Measurements from ENCODE around the gene RAB7A. TPM values are rescaled to one million over a fixed set of nuclear protein-coding genes. Genes with fewer than 3 reads are reported as not detected.
A peak's percentile ranks its signal among the peaks of the same experiment; 100 is the strongest.

RAB7A gene
- total RNA-seq, 4 donors from 2014 or later, result 98.9 to 114 (median 110) TPM

- Histone ChIP-seq H3K36me3 (peaks cover 0 to 2% of the 10 kb centered on the region in 2 donors), H3K27me3 (no peaks in the 10 kb centered on the region), H3K4me1 (peaks cover 57 to 60% of the 10 kb centered on the region in 2 donors), H3K27ac (peak overlapping the region; percentile 56 to 79 (median 72)), H3K4me3 (replicated peaks in 1 of 3) (no peak overlapping the region), H3K9me3 (no peaks in the 10 kb centered on the region)
- DNase-seq, result peak; percentile 87 to 89
- intact Hi-C loops (cut with DNase I), result no loop called here
- TF ChIP-seq CTCF (IDR thresholded peaks at IDR 0.05) (no peak), POLR2A (IDR thresholded peaks at IDR 0.05) (peak in 1 of 2 donors; percentile 11)
- WGBS, 2 donors, result 23 to 57% methylated on average over 8 to 9 of the region's 9 CpGs
Observed at GRCh38 chr3:128807186-128807830, 81.3 kb downstream of the RAB7A start.

DNA sequence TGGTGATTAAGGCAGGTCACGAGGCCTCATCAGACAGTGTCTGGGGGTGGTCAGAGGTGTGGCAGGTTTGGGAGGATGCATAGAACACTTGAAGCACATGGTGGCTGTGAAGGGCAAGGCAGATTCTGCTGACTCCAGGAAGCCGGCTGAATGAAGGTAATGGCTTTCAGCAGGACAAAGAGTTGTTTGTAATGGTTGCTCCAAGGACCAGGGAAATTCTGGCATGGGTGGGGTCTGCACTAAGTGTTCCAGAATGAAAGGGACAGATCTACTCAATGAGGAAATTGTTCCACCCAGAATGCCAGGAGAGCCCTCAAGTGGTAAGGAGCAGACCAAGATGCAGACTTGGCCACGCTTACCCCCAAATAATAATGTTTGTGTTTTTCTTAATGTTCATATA is 82.7 kb downstream of the RAB7A start:
- no peaks in the 10 kb centered on the region for H3K9me3 ChIP-seq
- no peak overlapping the region for H3K4me3 ChIP-seq (replicated peaks in 1 of 3)
- peak overlapping the region in 2 of 3 donors; percentile 53 to 79 for H3K27ac ChIP-seq
- DNase-seq, result peak; percentile 20 to 53
- no peak for TF ChIP-seq POLR2A (IDR thresholded peaks at IDR 0.05)
- no peak for TF ChIP-seq CTCF (IDR thresholded peaks at IDR 0.05)
- H3K27me3 ChIP-seq, result no peaks in the 10 kb centered on the region
- H3K4me1 ChIP-seq, result peaks cover 54 to 60% of the 10 kb centered on the region in 2 donors
- WGBS, 2 donors, result 69 to 76% methylated on average over 3 of the region's 3 CpGs
- H3K36me3 ChIP-seq, result peaks cover 11 to 13% of the 10 kb centered on the region in 2 donors
- intact Hi-C loops (cut with DNase I), result no loop called here

DNA sequence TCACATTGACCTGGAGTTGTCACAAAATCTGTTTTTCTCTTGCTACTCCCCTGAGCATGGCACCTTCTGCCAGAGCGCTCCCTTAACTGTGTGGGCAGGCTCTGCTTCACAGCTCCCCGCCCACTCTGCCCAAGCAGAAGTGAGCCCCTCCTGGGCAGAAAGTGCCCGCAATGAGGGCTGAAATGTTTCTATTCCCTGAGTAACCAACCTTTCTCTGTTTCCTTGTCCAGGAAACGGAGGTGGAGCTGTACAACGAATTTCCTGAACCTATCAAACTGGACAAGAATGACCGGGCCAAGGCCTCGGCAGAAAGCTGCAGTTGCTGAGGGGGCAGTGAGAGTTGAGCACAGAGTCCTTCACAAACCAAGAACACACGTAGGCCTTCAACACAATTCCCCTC is 87.1 kb downstream of the RAB7A start:
- H3K4me1 ChIP-seq, result peaks cover 12 to 28% of the 10 kb centered on the region in 2 donors
- peak overlapping the region in 1 of 3 donors; percentile 55 for H3K27ac ChIP-seq
- H3K27me3 ChIP-seq, result no peaks in the 10 kb centered on the region
- no peak for DNase-seq
- whole genome bisulfite sequencing, 2 donors, result 74 to 91% methylated on average over 8 of the region's 8 CpGs
- H3K4me3 ChIP-seq (replicated peaks in 1 of 3), result no peak overlapping the region
- H3K9me3 ChIP-seq, result no peaks in the 10 kb centered on the region
- intact Hi-C loops (cut with DNase I), result no loop called here
- peaks cover 15 to 26% of the 10 kb centered on the region in 2 donors for H3K36me3 ChIP-seq
- TF ChIP-seq CTCF (IDR thresholded peaks at IDR 0.05) (no peak), POLR2A (IDR thresholded peaks at IDR 0.05) (no peak)

DNA sequence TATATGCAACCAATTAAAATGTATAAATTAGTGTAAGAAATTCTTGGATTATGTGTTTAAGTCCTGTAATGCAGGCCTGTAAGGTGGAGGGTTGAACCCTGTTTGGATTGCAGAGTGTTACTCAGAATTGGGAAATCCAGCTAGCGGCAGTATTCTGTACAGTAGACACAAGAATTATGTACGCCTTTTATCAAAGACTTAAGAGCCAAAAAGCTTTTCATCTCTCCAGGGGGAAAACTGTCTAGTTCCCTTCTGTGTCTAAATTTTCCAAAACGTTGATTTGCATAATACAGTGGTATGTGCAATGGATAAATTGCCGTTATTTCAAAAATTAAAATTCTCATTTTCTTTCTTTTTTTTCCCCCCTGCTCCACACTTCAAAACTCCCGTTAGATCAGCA is 88.1 kb downstream of the RAB7A start:
- Histone ChIP-seq H3K4me1 (peaks cover 2 to 19% of the 10 kb centered on the region in 2 donors), H3K27me3 (no peaks in the 10 kb centered on the region), H3K4me3 (replicated peaks in 1 of 3) (no peak overlapping the region), H3K27ac (peak overlapping the region in 1 of 3 donors; percentile 55), H3K9me3 (no peaks in the 10 kb centered on the region), H3K36me3 (peaks cover 15 to 26% of the 10 kb centered on the region in 2 donors)
- no peak for TF ChIP-seq CTCF (IDR thresholded peaks at IDR 0.05)
- no peak for TF ChIP-seq POLR2A (IDR thresholded peaks at IDR 0.05)
- WGBS, 2 donors, result 86 to 90% methylated on average over 5 of the region's 5 CpGs
- DNase-seq, result no peak
- intact Hi-C loops (cut with DNase I), result no loop called here

DNA sequence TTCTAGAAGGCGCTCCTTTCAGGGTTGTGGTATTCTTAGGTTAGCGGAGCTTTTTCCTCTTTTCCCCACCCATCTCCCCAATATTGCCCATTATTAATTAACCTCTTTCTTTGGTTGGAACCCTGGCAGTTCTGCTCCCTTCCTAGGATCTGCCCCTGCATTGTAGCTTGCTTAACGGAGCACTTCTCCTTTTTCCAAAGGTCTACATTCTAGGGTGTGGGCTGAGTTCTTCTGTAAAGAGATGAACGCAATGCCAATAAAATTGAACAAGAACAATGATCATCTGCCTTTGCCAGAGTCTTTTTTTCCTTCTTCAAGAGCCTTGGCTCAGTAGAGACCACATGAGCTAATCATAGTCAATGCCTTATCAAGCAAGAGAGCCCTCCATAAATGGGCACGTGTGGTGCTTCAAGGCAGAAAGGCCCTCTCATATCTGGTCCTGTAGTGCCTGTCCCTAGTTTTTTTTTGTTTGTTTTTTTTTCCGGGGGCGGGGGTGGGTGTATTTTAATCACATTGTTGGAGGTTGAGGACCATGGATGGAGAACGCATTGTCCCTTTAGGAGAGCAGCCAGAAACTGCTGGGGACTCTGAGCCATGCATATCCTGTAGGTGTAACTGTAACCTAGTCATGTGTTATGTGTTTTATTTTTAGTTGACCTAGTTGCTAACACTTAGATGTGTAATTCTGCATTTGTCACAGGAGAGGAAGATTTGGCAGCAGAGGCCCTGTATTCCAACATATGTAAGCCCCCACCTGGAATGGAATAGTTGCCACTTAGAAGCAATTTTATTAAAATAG is 88.7 kb downstream of the RAB7A start:
- H3K27me3 ChIP-seq, result no peaks in the 10 kb centered on the region
- DNase-seq, result no peak
- TF ChIP-seq CTCF (IDR thresholded peaks at IDR 0.05) (no peak), POLR2A (IDR thresholded peaks at IDR 0.05) (no peak)
- peaks cover 0 to 13% of the 10 kb centered on the region in 2 donors for H3K4me1 ChIP-seq
- WGBS, 2 donors, result 82 to 83% methylated on average over 8 of the region's 8 CpGs
- intact Hi-C loops (cut with DNase I), result no loop called here
- no peaks in the 10 kb centered on the region for H3K9me3 ChIP-seq
- peaks cover 15 to 26% of the 10 kb centered on the region in 2 donors for H3K36me3 ChIP-seq
- H3K27ac ChIP-seq, result peak overlapping the region in 1 of 3 donors; percentile 7
- no peak overlapping the region for H3K4me3 ChIP-seq (replicated peaks in 1 of 3)

Data from thyroid gland (tissue), 4 donors.